Tongue (tissue), 2 donors: Measurements from ENCODE around the gene TOP1. TPM values are rescaled to one million over a fixed set of nuclear protein-coding genes. Genes with fewer than 3 reads are reported as not detected.

Experiments
- DNase-seq: peaks from one replicate; pipeline ENCODE4 v3.0.0-alpha.2; 2015
- total RNA-seq: library from RNA; depleted of rRNA; stranded (reverse); fragments of >200 nt; gene quantifications from one replicate; pipeline ENCODE4 v1.2.3, GENCODE V29; 2014

The TOP1 gene
- total RNA-seq, 1 donor from 2014 or later: 33.6 TPM

- no peak for DNase-seq
Measured at GRCh38 chr20:41147767-41148191, 119.2 kb downstream of the TOP1 start.

- no peak for DNase-seq
Measured at GRCh38 chr20:41148942-41149341, 120.3 kb downstream of the TOP1 start.

GRCh38 chr20:41150664-41151063 is 122.0 kb downstream of the TOP1 start:
- DNase-seq: no peak

- DNase-seq: no peak
Measured at GRCh38 chr20:41151134-41151869, 122.7 kb downstream of the TOP1 start.

GRCh38 chr20:41152108-41152757 is 123.6 kb downstream of the TOP1 start:
- DNase-seq: no peak

GRCh38 chr20:41154436-41155176 is 126.0 kb downstream of the TOP1 start:
- DNase-seq: no peak

- DNase-seq: peak; percentile 57
Measured at GRCh38 chr20:41155261-41155660, 126.6 kb downstream of the TOP1 start.

- no peak for DNase-seq
Measured at GRCh38 chr20:41158082-41158625, 129.5 kb downstream of the TOP1 start.

- no peak for DNase-seq
Measured at GRCh38 chr20:41159547-41159946, 130.9 kb downstream of the TOP1 start.

- no peak for DNase-seq
Measured at GRCh38 chr20:41160686-41161085, 132.1 kb downstream of the TOP1 start.

- no peak for DNase-seq
Measured at GRCh38 chr20:41161886-41162285, 133.3 kb downstream of the TOP1 start.

- no peak for DNase-seq
Measured at GRCh38 chr20:41162396-41162795, 133.8 kb downstream of the TOP1 start.

GRCh38 chr20:41163821-41164220 is 135.2 kb downstream of the TOP1 start:
- DNase-seq: no peak

GRCh38 chr20:41165001-41165882 is 136.6 kb downstream of the TOP1 start:
- DNase-seq: no peak

GRCh38 chr20:41166201-41167117 is 137.8 kb downstream of the TOP1 start:
- no peak for DNase-seq

GRCh38 chr20:41167118-41167470 is 138.5 kb downstream of the TOP1 start:
- no peak for DNase-seq

- DNase-seq: no peak
Measured at GRCh38 chr20:41167481-41168253, 139.0 kb downstream of the TOP1 start.

GRCh38 chr20:41168281-41169161 is 139.9 kb downstream of the TOP1 start:
- no peak for DNase-seq

GRCh38 chr20:41169162-41169690 is 140.6 kb downstream of the TOP1 start:
- no peak for DNase-seq
